ENCODE data around the gene STPG1.

Gene STPG1

DNA sequence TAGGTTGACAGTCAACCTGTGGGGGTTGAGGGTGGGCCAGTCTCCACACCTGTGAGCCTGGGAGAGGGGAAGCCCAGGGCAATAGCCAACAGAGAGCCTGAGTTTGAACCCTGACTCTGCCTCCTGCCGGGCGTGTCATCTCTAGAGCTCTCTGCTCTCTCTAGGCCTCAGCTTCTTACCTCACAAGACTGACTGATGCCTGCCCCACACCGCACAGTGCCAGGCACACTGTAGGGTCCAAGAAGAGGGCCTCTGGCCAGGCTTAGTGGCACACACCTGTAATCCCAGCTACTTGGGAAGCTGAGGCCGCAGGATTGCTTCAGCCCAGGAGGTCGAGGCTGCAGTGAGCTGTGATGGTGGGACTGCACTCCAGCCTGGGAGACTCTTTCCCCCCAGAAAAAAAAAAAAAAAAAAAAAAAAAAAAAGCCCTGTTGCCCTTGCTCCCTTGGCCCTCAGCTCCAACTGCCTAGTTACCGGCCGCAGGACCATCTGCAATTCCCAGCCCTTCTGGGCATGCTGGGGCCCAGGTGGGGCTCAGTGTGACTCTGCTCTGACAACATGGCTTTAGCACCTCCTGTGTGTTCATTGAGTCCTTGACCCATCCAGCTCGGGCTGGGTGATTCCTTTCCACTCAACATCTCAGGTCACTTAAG is 69.4 kb downstream of the STPG1 start:
- Mint-ChIP-seq H3K27me3 (peaks cover 3% of the 10 kb centered on the region), H3K4me3 (no peak overlapping the region), H3K27ac (no peak overlapping the region), H3K4me1 (no peaks in the 10 kb centered on the region), H3K9me3 (no peaks in the 10 kb centered on the region), H3K36me3 (no peaks in the 10 kb centered on the region)
- ATAC-seq (ENCODE audit: low read depth) (no peak), DNase-seq (ENCODE audit: low spot score in 2 of 2) (no peak)

GRCh38 chr1:24343412-24344089 is 70.0 kb downstream of the STPG1 start:
- no peak overlapping the region for H3K4me3 Mint-ChIP-seq
- no peak overlapping the region for H3K27ac Mint-ChIP-seq
- H3K9me3 Mint-ChIP-seq, result no peaks in the 10 kb centered on the region
- no peak for ATAC-seq (ENCODE audit: low read depth)
- peaks cover 2% of the 10 kb centered on the region for H3K27me3 Mint-ChIP-seq
- DNase-seq (ENCODE audit: low spot score in 2 of 2), result no peak
- no peaks in the 10 kb centered on the region for H3K4me1 Mint-ChIP-seq
- H3K36me3 Mint-ChIP-seq, result no peaks in the 10 kb centered on the region

DNA sequence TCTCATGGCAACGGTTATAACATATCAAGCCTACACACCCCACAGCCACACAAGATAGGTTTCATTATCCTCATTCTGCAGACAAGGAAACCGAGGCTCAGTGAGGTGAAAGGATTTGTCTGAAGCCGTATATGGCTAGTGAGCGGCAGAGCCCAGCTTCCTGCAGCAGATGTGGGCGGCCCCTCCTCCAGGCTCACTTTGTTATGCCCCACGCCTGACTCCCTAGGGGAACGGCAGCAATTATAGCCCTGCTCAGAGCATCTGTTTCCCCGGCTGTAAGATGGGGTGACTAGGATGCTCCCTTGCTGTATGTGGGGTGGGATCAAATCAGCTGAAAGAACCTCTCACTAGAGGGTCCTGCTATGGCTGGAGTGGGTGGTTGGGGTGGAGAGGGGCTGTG is 72.3 kb downstream of the STPG1 start:
- Mint-ChIP-seq H3K27ac (no peak overlapping the region), H3K36me3 (no peaks in the 10 kb centered on the region), H3K27me3 (peaks cover 1% of the 10 kb centered on the region), H3K4me1 (no peaks in the 10 kb centered on the region), H3K9me3 (no peaks in the 10 kb centered on the region), H3K4me3 (no peak overlapping the region)
- ATAC-seq (ENCODE audit: low read depth) (no peak), DNase-seq (ENCODE audit: low spot score in 2 of 2) (no peak)

- Mint-ChIP-seq H3K36me3 (no peaks in the 10 kb centered on the region), H3K9me3 (no peaks in the 10 kb centered on the region), H3K27ac (no peak overlapping the region), H3K27me3 (peaks cover 1% of the 10 kb centered on the region), H3K4me3 (no peak overlapping the region), H3K4me1 (no peaks in the 10 kb centered on the region)
- DNase-seq (ENCODE audit: low spot score in 2 of 2) (no peak), ATAC-seq (ENCODE audit: low read depth) (no peak)
Measured at GRCh38 chr1:24340770-24341169, 72.8 kb downstream of the STPG1 start.

DNA sequence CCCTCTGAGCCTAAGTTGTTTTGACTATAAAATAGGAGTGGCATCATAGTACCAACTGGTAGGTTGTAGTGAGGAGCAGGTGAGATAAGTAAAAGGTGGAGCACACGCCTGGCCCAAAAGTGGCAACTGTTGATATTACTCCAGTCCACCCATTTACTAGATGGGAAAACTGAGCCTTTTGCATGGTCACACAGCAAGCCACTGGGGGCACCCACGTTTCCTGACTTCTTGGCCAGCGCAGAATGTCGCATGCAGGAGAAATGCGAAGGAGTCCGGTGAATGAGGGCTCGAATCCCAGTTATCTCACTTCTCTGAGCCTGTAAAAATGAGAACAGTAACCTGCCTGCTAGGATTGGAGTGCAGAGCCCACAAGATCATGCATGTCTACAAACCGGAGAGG is 73.6 kb downstream of the STPG1 start:
- H3K4me3 Mint-ChIP-seq, result no peak overlapping the region
- ATAC-seq (ENCODE audit: low read depth), result no peak
- H3K9me3 Mint-ChIP-seq, result no peaks in the 10 kb centered on the region
- H3K36me3 Mint-ChIP-seq, result no peaks in the 10 kb centered on the region
- H3K27me3 Mint-ChIP-seq, result peaks cover 1% of the 10 kb centered on the region
- H3K27ac Mint-ChIP-seq, result no peak overlapping the region
- no peaks in the 10 kb centered on the region for H3K4me1 Mint-ChIP-seq
- no peak for DNase-seq (ENCODE audit: low spot score in 2 of 2)

DNA sequence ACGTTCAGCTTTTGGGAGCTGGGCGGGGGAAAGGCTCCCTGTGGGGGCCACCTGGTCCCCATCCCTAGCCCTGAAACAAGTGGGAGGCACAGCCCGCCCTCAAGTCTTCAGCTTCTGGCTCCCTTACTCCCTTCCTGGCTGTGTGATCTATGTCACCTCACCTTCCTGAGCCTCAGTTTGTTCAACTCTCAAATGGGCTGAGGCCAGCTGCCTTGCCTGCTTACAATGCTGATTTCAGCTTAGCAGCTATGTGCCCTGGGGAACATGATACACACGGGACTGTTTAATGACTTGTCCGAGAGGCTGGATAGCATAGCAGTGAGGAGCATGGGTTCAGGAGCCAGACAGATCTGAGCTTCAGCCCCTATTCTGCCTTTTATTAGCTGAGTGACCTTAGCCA is 75.1 kb downstream of the STPG1 start:
- Mint-ChIP-seq H3K4me3 (no peak overlapping the region), H3K9me3 (no peaks in the 10 kb centered on the region), H3K4me1 (no peaks in the 10 kb centered on the region), H3K27me3 (peaks cover 2% of the 10 kb centered on the region), H3K36me3 (no peaks in the 10 kb centered on the region), H3K27ac (no peak overlapping the region)
- ATAC-seq (ENCODE audit: low read depth) (no peak), DNase-seq (ENCODE audit: low spot score in 2 of 2) (no peak)

DNA sequence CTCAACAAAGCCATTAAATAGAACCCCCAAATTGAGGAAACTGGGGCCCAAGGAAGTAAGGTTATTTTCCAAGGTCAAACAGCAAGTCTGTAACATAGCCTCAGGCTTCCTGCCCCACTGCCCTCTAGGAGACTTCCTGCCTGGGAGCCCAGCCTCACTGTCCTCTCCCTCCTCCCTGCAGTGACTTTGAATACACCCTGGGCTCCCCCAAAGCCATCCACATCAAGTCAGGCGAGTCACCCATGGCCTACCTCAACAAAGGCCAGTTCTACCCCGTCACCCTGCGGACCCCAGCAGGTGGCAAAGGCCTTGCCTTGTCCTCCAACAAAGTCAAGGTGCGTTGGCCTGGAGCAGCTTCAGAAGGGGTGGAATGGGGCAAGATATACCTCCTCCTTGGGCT is 76.1 kb downstream of the STPG1 start:
- no peak overlapping the region for H3K27ac Mint-ChIP-seq
- no peaks in the 10 kb centered on the region for H3K9me3 Mint-ChIP-seq
- H3K36me3 Mint-ChIP-seq, result no peaks in the 10 kb centered on the region

GRCh38 chr1:24336075-24336474 is 77.5 kb downstream of the STPG1 start:
- Mint-ChIP-seq H3K27me3 (peaks cover 7% of the 10 kb centered on the region), H3K4me3 (no peak overlapping the region), H3K27ac (no peak overlapping the region), H3K36me3 (no peaks in the 10 kb centered on the region), H3K9me3 (no peaks in the 10 kb centered on the region), H3K4me1 (no peaks in the 10 kb centered on the region)
- no peak for DNase-seq (ENCODE audit: low spot score in 2 of 2)
- ATAC-seq (ENCODE audit: low read depth), result no peak

More for the DNA sequence above, 76.1 kb downstream of the STPG1 start:
- Mint-ChIP-seq H3K4me3 (no peak overlapping the region), H3K27me3 (peaks cover 3% of the 10 kb centered on the region), H3K4me1 (no peaks in the 10 kb centered on the region)
- ATAC-seq (ENCODE audit: low read depth) (no peak), DNase-seq (ENCODE audit: low spot score in 2 of 2) (no peak)

GRCh38 chr1:24331961-24332673 is 81.5 kb downstream of the STPG1 start:
- DNase-seq (ENCODE audit: low spot score in 2 of 2), result no peak
- Mint-ChIP-seq H3K27me3 (peaks cover 7% of the 10 kb centered on the region), H3K27ac (no peak overlapping the region), H3K36me3 (no peaks in the 10 kb centered on the region), H3K4me3 (no peak overlapping the region), H3K4me1 (no peaks in the 10 kb centered on the region), H3K9me3 (no peaks in the 10 kb centered on the region)
- no peak for ATAC-seq (ENCODE audit: low read depth)

DNA sequence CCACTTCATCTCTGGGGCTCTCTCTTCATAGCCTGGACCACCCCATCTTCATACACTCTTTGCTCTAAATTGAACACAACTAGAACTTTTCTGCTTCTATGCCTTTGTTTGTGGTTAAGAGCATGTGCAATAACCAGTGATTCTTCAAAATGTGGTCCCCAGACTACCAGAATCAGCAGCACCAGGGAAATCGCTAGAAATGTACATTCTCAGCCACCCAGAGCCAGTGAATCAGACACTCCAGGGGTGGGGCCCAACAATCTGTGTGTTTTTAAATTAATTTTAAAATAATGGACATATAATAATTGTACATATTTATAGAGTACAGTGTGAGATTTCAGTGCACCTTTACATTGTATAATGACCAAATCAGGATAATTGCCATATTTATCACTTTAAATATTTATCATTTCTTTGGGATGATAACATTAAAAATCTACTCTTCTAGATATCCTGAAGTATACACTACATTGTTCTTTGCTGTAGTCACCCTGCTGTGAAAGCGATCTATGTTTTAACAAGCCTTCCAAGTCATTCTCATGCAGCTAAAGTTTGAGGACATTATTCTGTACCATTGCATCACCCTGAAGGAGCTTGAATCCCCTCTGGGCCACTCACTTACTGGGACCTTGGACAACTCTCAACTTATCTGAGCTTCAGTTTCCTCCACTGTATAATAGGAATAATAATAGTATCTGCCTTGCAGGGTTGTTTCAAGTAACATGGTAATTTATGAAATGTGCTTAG is 83.6 kb downstream of the STPG1 start:
- ATAC-seq (ENCODE audit: low read depth) (no peak), DNase-seq (ENCODE audit: low spot score in 2 of 2) (no peak)
- H3K27me3 Mint-ChIP-seq, result peaks cover 6% of the 10 kb centered on the region
- no peak overlapping the region for H3K4me3 Mint-ChIP-seq
- no peaks in the 10 kb centered on the region for H3K36me3 Mint-ChIP-seq
- no peaks in the 10 kb centered on the region for H3K9me3 Mint-ChIP-seq
- no peaks in the 10 kb centered on the region for H3K4me1 Mint-ChIP-seq
- no peak overlapping the region for H3K27ac Mint-ChIP-seq

GRCh38 chr1:24329331-24329730 is 84.3 kb downstream of the STPG1 start:
- H3K4me3 Mint-ChIP-seq, result no peak overlapping the region

GRCh38 chr1:24327891-24328290 is 85.7 kb downstream of the STPG1 start:
- Mint-ChIP-seq H3K36me3 (no peaks in the 10 kb centered on the region), H3K4me3 (no peak overlapping the region), H3K9me3 (no peaks in the 10 kb centered on the region), H3K4me1 (peaks cover 2% of the 10 kb centered on the region), H3K27me3 (peaks cover 4% of the 10 kb centered on the region), H3K27ac (no peak overlapping the region)
- DNase-seq (ENCODE audit: low spot score in 2 of 2) (no peak), ATAC-seq (ENCODE audit: low read depth) (no peak)

More at GRCh38 chr1:24329331-24329730, 84.3 kb downstream of the STPG1 start:
- Mint-ChIP-seq H3K4me1 (no peaks in the 10 kb centered on the region), H3K36me3 (no peaks in the 10 kb centered on the region), H3K27me3 (peaks cover 6% of the 10 kb centered on the region), H3K9me3 (no peaks in the 10 kb centered on the region), H3K27ac (no peak overlapping the region)
- no peak for DNase-seq (ENCODE audit: low spot score in 2 of 2)
- no peak for ATAC-seq (ENCODE audit: low read depth)

DNA sequence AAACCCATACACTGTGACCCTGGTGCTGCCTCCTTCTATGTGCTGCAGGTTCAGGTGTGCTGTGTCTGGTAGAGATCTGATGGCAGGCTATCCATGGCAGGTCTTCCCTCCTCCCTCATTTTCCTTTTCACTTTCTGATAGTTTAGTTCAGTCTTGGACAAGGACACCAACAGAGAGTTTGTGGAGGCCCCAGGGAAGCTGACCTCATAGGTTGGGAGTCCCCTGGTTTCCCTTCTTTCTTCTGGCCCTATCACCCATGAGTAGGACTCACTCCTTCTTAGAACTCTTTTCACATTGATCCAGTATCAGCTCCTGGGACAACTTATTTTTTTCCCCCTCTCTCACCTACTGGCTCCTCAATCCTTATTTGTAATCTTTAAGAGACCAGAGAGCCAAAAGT is 86.1 kb downstream of the STPG1 start:
- H3K27me3 Mint-ChIP-seq, result peaks cover 4% of the 10 kb centered on the region
- ATAC-seq (ENCODE audit: low read depth) (no peak), DNase-seq (ENCODE audit: low spot score in 2 of 2) (no peak)
- H3K27ac Mint-ChIP-seq, result no peak overlapping the region
- H3K4me3 Mint-ChIP-seq, result no peak overlapping the region
- H3K36me3 Mint-ChIP-seq, result no peaks in the 10 kb centered on the region
- peaks cover 6% of the 10 kb centered on the region for H3K4me1 Mint-ChIP-seq
- no peaks in the 10 kb centered on the region for H3K9me3 Mint-ChIP-seq

Measured in memory B cell (primary cell).